BJ (cell line): ENCODE measurements around the gene KRTAP5-8. TPM values are rescaled to one million over a fixed set of nuclear protein-coding genes. Genes with fewer than 3 reads are reported as not detected.

ENCODE experiments used
- CTCF ChIA-PET: fragments of 350-600 bp; formaldehyde crosslinking; extraction: SDS; loops from one replicate; lab custom pipeline; 2021; ENCODE audit warnings: antibody characterized with exemption, inconsistent platforms; lab: Yijun Ruan, JAX
- POLR2A ChIA-PET: fragments of 300-600 bp; sonication (Branson Sonifier 250); formaldehyde crosslinking; extraction: SDS; loops from one replicate; lab custom pipeline; 2021; ENCODE audit warnings: antibody characterized with exemption; lab: Charles Lee
- DNase-seq: peaks from one replicate; pipeline ENCODE4 v3.0.0-alpha.2; 2011; ENCODE audit warnings: low read depth
- H3K27me3 ChIP-seq: 2 replicates; pipeline ENCODE4 v1.6.0; 2011; ENCODE audit warnings: low read length; ENCODE audit not compliant: control insufficient read depth, insufficient read depth
- H3K36me3 ChIP-seq: 2 replicates; pipeline ENCODE4 v1.5.1; 2011; ENCODE audit warnings: low read length; ENCODE audit not compliant: control insufficient read depth, insufficient read depth
- H3K4me3 ChIP-seq: 2 replicates; pipeline ENCODE4 v1.5.1; 2011; ENCODE audit warnings: low read depth, mild to moderate bottlenecking, control low read depth, low read length
- CTCF ChIP-seq: IDR thresholded peaks from 2 replicates; pipeline ENCODE4 v1.5.1; 2011; ENCODE audit warnings: low read depth, mild to moderate bottlenecking, control low read depth, inconsistent platforms, low read length, moderate library complexity; ENCODE audit not compliant: insufficient read depth
- polyA plus RNA-seq: library from polyadenylated mRNA; depleted of rRNA; stranded (reverse); fragments of >200 nt; gene quantifications from 2 replicates; pipeline ENCODE4 v1.2.3, GENCODE V29; 2011

KRTAP5-8 gene
- polyA plus RNA-seq, 1 experiment, result not detected

DNA sequence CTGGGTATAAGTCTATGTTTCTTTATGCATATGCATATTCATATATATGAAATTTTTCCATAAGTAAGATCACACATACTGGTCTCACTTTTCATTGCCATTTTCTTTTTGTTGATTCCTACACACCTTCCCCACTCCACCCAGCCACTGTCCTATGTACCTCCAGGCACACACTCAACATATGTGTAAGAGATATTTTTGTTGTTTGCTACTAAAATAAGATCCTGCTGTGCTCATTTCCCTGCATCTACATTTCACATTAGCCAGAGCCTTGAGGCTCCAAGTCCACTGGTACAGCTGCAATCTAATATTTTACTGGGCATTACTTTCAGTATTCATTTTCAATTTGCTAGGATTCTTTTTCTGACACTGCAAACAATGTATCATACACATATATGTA is 19.4 kb downstream of the KRTAP5-8 start:
- DNase-seq, result no peak
- CTCF ChIA-PET, result no interaction called here
- no peaks in the 10 kb centered on the region for H3K36me3 ChIP-seq

DNA sequence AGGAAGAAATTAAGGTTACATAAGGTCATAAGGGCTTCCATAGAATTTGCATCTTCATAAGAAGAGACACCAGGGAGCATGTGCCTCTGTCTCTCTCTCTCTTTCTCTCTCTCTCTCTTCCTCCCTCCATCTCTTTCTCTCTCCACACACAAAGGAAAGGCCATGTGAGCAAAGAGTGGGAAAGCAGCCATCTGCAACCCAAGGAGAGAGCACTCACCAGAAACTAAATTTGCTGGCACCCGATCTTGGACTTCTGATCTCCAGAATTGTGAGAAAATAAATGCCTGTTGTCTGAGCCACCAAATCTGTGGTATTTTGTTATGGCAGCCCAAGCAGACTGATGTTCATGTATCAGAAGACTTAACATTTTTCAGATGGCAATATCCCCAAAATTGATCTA is 21.2 kb downstream of the KRTAP5-8 start:
- POLR2A ChIA-PET, result no interaction called here
- Histone ChIP-seq H3K36me3 (no peaks in the 10 kb centered on the region), H3K4me3 (no peak overlapping the region), H3K27me3 (no peaks in the 10 kb centered on the region)
- no peak for DNase-seq
- TF ChIP-seq CTCF, result no peak
- CTCF ChIA-PET, result no interaction called here

More for the DNA sequence above, 19.4 kb downstream of the KRTAP5-8 start:
- POLR2A ChIA-PET, result no interaction called here
- H3K4me3 ChIP-seq, result no peak overlapping the region
- H3K27me3 ChIP-seq, result no peaks in the 10 kb centered on the region
- no peak for TF ChIP-seq CTCF

DNA sequence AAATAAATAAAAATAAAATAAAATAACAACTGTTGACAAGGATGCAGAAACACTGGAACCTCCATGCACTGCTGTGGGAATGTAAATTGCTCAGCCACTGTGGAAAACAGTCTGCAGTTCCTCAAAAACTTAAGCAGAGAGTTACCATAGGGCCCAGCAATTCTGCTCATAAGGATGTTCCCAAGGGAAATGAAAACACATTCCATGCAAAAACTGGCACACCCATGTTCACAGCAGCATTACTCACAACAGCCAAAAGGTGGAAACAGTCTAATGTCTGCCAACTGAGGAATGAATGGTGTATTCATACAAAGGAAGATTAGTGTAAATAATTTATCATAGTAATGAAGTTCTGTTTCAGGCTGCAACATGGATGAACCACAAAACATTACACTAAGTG is 24.3 kb downstream of the KRTAP5-8 start:
- TF ChIP-seq CTCF, result no peak
- no peaks in the 10 kb centered on the region for H3K27me3 ChIP-seq
- ChIA-PET POLR2A (no interaction called here), CTCF (no interaction called here)
- no peak overlapping the region for H3K4me3 ChIP-seq
- no peak for DNase-seq
- no peaks in the 10 kb centered on the region for H3K36me3 ChIP-seq

- ChIA-PET POLR2A (no interaction called here), CTCF (interaction anchor here (0.7 to 2.9 kb wide), 5 partner anchors 9 to 23 kb away, joined by 3 to 14 read pairs (median 3); no protein-coding TSS in a partner anchor)
- Histone ChIP-seq H3K36me3 (no peaks in the 10 kb centered on the region), H3K4me3 (no peak overlapping the region), H3K27me3 (no peaks in the 10 kb centered on the region; the same call in 1 of the 2 replicates)
- no peak for DNase-seq
- TF ChIP-seq CTCF, result peak; percentile 30
Observed at GRCh38 chr11:71563406-71563805, 25.6 kb downstream of the KRTAP5-8 start.

DNA sequence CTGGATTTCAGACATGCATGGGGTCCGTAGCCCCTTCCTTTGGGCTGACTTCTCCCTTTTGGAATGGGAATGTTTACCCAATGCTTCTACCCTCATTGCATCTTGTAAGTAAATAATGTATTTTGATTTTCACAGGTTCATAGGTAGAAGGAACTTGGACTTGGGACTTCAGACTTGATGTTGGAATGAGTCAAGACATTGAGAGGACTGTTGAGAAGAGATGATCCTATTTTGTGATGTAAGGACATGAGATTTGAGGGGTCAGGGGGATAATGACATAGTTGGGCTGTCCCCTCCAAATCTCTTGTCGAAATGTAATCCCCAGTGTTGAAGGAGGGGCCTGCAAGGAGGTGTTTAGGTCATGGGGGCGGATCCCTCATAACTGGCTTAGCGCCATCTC is 26.6 kb downstream of the KRTAP5-8 start:
- Histone ChIP-seq H3K36me3 (no peaks in the 10 kb centered on the region), H3K27me3 (peaks cover 2% of the 10 kb centered on the region; the same call in 1 of the 2 replicates), H3K4me3 (no peak overlapping the region)
- no peak for TF ChIP-seq CTCF
- CTCF ChIA-PET, result interaction anchor here (1.1 to 2.9 kb wide), 2 partner anchors 8 to 15 kb away, joined by 4 to 14 read pairs; no protein-coding TSS in a partner anchor
- no peak for DNase-seq
- POLR2A ChIA-PET, result no interaction called here
